ENCODE measurements around the gene MINDY2. TPM values are rescaled to one million over a fixed set of nuclear protein-coding genes. Genes with fewer than 3 reads are reported as not detected.

Gene MINDY2
- total RNA-seq, 4 donors from 2014 or later = 26.6 to 38.2 (median 29.2) TPM

- no peaks in the 10 kb centered on the region for H3K4me1 ChIP-seq
- no peak overlapping the region for H3K27ac ChIP-seq (replicated peaks in 1 of 4)
- peaks cover 79 to 100% (median 97%) of the 10 kb centered on the region in 4 donors for H3K36me3 ChIP-seq
- no peak for TF ChIP-seq POLR2AphosphoS5 (IDR thresholded peaks at IDR 0.05)
- no peak for TF ChIP-seq CTCF (IDR thresholded peaks at IDR 0.05)
- no peak for TF ChIP-seq EP300 (IDR thresholded peaks at IDR 0.05)
- TF ChIP-seq POLR2A (IDR thresholded peaks at IDR 0.05; ENCODE audit: low read depth) = no peak
- no peaks in the 10 kb centered on the region for H3K9me3 ChIP-seq
- intact Hi-C loops (cut with DNase I) = no loop called here
- H3K4me3 ChIP-seq = no peak overlapping the region
- WGBS = 95% methylated on average over 12 of the region's 12 CpGs
- DNase-seq (ENCODE audit: extremely low spot score) = no peak
- no peaks in the 10 kb centered on the region for H3K27me3 ChIP-seq
Observed at GRCh38 chr15:58886921-58887320, 115.8 kb downstream of the MINDY2 start.

GRCh38 chr15:58889363-58889762 lies 118.3 kb downstream of the MINDY2 start:
- TF ChIP-seq CTCF (IDR thresholded peaks at IDR 0.05) (no peak), EP300 (IDR thresholded peaks at IDR 0.05) (no peak), POLR2AphosphoS5 (IDR thresholded peaks at IDR 0.05) (no peak), POLR2A (IDR thresholded peaks at IDR 0.05; ENCODE audit: low read depth) (no peak)
- H3K27me3 ChIP-seq = no peaks in the 10 kb centered on the region
- WGBS = 92% methylated on average over 7 of the region's 7 CpGs
- peaks cover 0 to 3% (median 0%) of the 10 kb centered on the region in 4 donors for H3K4me1 ChIP-seq
- intact Hi-C loops (cut with DNase I) = no loop called here
- H3K9me3 ChIP-seq = no peaks in the 10 kb centered on the region
- H3K27ac ChIP-seq (replicated peaks in 1 of 4) = no peak overlapping the region
- DNase-seq (ENCODE audit: extremely low spot score) = no peak
- H3K4me3 ChIP-seq = no peak overlapping the region
- peaks cover 75 to 100% (median 97%) of the 10 kb centered on the region in 4 donors for H3K36me3 ChIP-seq

DNA sequence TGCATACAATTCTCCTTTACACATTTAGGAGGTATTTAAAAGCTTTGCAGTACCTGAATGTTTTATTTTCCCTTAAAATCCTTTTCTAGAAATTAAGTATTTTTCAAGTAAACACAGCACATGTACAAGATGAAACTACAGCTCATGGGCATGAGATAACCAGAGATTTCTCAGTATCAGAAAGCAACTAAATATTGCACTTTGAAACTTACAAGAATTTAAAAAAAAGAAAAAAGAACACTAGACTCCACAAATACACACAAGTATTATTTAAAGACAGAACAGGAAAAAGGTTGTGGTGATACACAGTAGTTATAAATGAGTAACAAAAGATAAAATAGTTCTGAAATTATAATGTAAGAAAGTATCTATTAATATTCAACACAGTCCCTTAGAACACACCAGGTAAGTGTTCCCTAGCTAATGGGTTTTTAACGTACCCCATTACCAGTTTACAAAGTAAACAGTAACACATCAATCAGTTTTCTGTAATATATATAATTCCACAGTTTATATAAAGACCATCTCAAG lies 127.1 kb downstream of the MINDY2 start:
- Histone ChIP-seq H3K4me3 (no peak overlapping the region), H3K27me3 (no peaks in the 10 kb centered on the region), H3K4me1 (no peaks in the 10 kb centered on the region), H3K9me3 (no peaks in the 10 kb centered on the region), H3K27ac (replicated peaks in 1 of 4) (no peak overlapping the region), H3K36me3 (peaks cover 19 to 83% (median 53%) of the 10 kb centered on the region in 4 donors)
- TF ChIP-seq CTCF (IDR thresholded peaks at IDR 0.05) (no peak), POLR2A (IDR thresholded peaks at IDR 0.05; ENCODE audit: low read depth) (no peak), EP300 (IDR thresholded peaks at IDR 0.05) (no peak), POLR2AphosphoS5 (IDR thresholded peaks at IDR 0.05) (no peak)
- no peak for DNase-seq (ENCODE audit: extremely low spot score)
- intact Hi-C loops (cut with DNase I) = no loop called here
- 94% methylated on average over 1 of the region's 1 CpG for WGBS

- Histone ChIP-seq H3K9me3 (no peaks in the 10 kb centered on the region), H3K4me1 (no peaks in the 10 kb centered on the region), H3K27me3 (no peaks in the 10 kb centered on the region), H3K4me3 (no peak overlapping the region), H3K36me3 (peaks cover 11 to 79% (median 42%) of the 10 kb centered on the region in 4 donors), H3K27ac (replicated peaks in 1 of 4) (no peak overlapping the region)
- DNase-seq (ENCODE audit: extremely low spot score) = no peak
- intact Hi-C loops (cut with DNase I) = no loop called here
- no peak for TF ChIP-seq CTCF (IDR thresholded peaks at IDR 0.05)
- TF ChIP-seq EP300 (IDR thresholded peaks at IDR 0.05) = no peak
- TF ChIP-seq POLR2AphosphoS5 (IDR thresholded peaks at IDR 0.05) = no peak
- TF ChIP-seq POLR2A (IDR thresholded peaks at IDR 0.05; ENCODE audit: low read depth) = no peak
- 78% methylated on average over 3 of the region's 3 CpGs for WGBS
Observed at GRCh38 chr15:58900631-58901030, 129.5 kb downstream of the MINDY2 start.

All from esophagus muscularis mucosa (tissue), 4 donors.